ENCODE measurements around the gene KRTAP5-8.

The KRTAP5-8 gene

DNA sequence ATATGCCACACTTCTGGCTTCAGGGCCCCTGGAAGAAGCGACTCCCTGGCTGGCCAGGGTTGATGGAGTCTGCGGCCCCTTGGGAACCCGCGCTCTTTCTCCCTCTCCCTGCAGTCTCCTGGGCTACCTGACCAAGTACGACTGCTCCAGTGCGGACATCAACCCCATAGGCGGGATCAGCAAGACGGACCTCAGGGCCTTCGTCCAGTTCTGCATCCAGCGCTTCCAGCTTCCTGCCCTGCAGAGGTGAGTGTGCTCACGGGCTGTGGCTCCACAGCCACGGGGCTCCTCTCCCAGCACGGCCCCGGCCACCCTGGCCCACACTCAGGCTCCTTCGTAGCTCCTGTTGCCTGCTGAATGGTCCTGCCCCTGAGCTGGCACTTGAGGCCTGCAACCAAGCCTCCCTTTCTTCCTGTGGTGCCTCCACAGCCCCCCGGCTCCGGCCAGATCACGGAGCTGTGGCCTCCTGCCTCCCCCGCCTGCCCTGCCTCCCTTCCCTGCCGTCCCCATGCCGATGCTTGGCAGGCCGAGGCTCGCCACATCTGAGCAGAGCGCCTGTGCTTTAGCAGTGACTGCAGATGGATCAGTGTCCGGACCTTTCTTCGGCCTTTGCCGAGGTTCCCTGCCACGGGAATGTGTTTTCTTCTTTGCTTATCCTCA lies 47.0 kb upstream of the KRTAP5-8 start:
- Histone ChIP-seq H3K9ac (no peak overlapping the region), H3K36me3 (ENCODE audit: control insufficient read depth, insufficient read depth, low read length) (no peaks in the 10 kb centered on the region)
- TF ChIP-seq, protein P1, sequence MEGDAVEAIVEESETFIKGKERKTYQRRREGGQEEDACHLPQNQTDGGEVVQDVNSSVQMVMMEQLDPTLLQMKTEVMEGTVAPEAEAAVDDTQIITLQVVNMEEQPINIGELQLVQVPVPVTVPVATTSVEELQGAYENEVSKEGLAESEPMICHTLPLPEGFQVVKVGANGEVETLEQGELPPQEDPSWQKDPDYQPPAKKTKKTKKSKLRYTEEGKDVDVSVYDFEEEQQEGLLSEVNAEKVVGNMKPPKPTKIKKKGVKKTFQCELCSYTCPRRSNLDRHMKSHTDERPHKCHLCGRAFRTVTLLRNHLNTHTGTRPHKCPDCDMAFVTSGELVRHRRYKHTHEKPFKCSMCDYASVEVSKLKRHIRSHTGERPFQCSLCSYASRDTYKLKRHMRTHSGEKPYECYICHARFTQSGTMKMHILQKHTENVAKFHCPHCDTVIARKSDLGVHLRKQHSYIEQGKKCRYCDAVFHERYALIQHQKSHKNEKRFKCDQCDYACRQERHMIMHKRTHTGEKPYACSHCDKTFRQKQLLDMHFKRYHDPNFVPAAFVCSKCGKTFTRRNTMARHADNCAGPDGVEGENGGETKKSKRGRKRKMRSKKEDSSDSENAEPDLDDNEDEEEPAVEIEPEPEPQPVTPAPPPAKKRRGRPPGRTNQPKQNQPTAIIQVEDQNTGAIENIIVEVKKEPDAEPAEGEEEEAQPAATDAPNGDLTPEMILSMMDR (IDR thresholded peaks at IDR 0.05) = no peak

DNA sequence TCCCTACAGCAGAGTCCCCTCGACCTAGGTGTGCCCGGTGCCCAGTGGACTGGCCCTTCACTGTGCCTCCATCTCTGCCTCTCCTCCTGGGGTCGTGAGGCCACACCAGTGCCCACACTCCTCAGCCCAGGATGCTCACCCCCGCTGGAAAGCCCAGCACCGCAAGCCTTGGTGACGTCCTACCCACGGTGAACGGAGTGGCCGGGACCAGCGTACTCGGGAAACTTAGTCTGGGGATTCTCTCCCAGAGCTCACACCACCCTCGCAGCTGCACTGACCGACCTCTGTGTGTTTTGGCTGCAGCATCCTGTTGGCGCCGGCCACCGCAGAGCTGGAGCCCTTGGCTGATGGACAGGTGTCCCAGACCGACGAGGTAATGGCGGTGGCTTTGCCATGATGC lies 46.3 kb upstream of the KRTAP5-8 start:
- Histone ChIP-seq H3K9me3 (ENCODE audit: control insufficient read depth, low read length) (no peaks in the 10 kb centered on the region), H3K36me3 (ENCODE audit: control insufficient read depth, insufficient read depth, low read length) (no peaks in the 10 kb centered on the region)
- TF ChIP-seq, protein P1 (IDR thresholded peaks at IDR 0.05) = no peak

More for the DNA sequence above, 47.0 kb upstream of the KRTAP5-8 start:
- no peak overlapping the region for H3K4me2 ChIP-seq (ENCODE audit: low read length)
- no peak overlapping the region for H3K27ac ChIP-seq
- no peak overlapping the region for H2AFZ ChIP-seq
- no peaks in the 10 kb centered on the region for H3K9me3 ChIP-seq (ENCODE audit: control insufficient read depth, low read length)
- H3K4me3 ChIP-seq (ENCODE audit: low read depth, low read length) = no peak overlapping the region
- no peaks in the 10 kb centered on the region for H3K4me1 ChIP-seq
- H3K79me2 ChIP-seq = no peaks in the 10 kb centered on the region
- H3K27me3 ChIP-seq (ENCODE audit: control insufficient read depth, insufficient read depth, low read length) = no peaks in the 10 kb centered on the region

DNA sequence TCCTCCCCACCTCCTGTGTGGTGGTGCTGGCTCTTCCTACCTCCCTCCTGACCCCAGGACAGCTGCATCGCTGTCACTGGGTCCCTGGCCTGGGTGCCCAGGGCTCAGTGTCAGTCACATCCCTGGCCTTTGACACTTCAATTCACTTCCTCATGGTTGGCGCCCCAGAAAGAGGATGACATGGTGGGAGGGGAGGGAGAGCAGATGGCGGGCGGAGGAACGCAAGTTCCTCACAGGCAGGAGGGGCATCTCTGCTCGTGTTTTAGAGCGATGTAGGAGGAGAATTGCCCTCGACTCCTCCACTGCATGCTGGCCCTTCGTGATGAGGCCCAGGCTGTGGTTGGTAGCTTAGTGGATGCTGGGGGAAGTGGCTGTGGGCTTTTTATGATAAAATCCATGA lies 45.9 kb upstream of the KRTAP5-8 start:
- TF ChIP-seq, protein P1 (IDR thresholded peaks at IDR 0.05) = no peak
- no peaks in the 10 kb centered on the region for H3K9me3 ChIP-seq (ENCODE audit: control insufficient read depth, low read length)
- H3K36me3 ChIP-seq (ENCODE audit: control insufficient read depth, insufficient read depth, low read length) = no peaks in the 10 kb centered on the region

More for the DNA sequence above, 46.3 kb upstream of the KRTAP5-8 start:
- no peak overlapping the region for H3K4me3 ChIP-seq (ENCODE audit: low read depth, low read length)
- no peak overlapping the region for H2AFZ ChIP-seq
- no peak overlapping the region for H3K27ac ChIP-seq
- H3K79me2 ChIP-seq = no peaks in the 10 kb centered on the region
- H3K4me2 ChIP-seq (ENCODE audit: low read length) = no peak overlapping the region
- no peak overlapping the region for H3K9ac ChIP-seq
- H3K4me1 ChIP-seq = no peaks in the 10 kb centered on the region
- H3K27me3 ChIP-seq (ENCODE audit: control insufficient read depth, insufficient read depth, low read length) = no peaks in the 10 kb centered on the region

DNA sequence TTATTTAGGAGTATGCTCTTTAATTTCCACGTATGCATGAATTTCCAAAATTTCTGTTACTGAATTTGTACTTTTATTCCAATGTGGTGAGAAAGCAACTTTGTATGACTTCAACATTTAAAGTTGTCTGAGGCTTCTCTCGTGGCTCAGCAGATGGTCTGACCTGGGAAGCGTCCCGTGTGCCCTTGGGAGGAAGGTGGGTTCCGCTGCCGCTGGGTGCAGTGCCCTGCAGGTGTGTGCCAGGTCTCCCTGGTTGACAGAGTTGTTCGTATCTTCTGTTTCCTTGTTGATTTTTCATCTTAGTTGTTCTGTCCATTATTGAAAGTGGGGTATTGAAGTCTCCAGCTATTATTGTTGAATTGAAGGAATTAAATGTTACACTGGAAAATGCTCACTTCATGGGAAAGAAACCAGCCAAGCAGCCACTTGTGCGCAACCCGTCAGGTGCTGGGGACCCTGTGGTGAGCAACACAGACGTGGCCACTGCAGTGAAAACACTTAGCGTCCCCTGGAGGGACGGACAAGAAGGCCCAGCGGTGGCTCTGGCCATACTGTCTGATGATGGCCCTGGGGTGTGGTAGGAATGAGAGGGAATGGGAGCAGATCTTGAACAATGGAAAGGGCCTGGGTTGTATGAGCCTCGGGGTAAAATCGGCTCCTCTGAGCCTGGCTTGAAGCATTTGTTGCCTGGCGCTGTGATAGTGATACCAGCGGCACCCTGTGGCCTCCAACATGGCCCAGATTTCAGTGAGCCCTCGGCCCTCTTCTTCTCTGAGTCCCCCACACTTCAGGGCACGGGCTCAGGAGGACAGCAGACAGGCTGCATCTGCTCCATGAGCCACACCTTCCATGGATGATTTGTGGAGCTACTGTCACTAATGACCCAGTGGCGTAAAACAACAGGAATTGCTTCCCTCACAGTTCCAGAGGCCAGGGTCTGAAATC lies 42.3 kb upstream of the KRTAP5-8 start:
- Histone ChIP-seq H3K4me3 (ENCODE audit: low read depth, low read length) (no peak overlapping the region), H3K79me2 (no peaks in the 10 kb centered on the region), H3K36me3 (ENCODE audit: control insufficient read depth, insufficient read depth, low read length) (no peaks in the 10 kb centered on the region), H3K4me2 (ENCODE audit: low read length) (no peak overlapping the region), H2AFZ (no peak overlapping the region), H3K9ac (no peak overlapping the region), H3K27ac (no peak overlapping the region), H3K4me1 (no peaks in the 10 kb centered on the region), H3K27me3 (ENCODE audit: control insufficient read depth, insufficient read depth, low read length) (no peaks in the 10 kb centered on the region), H3K9me3 (ENCODE audit: control insufficient read depth, low read length) (no peaks in the 10 kb centered on the region)
- TF ChIP-seq, protein P1 (IDR thresholded peaks at IDR 0.05) = no peak

More for the DNA sequence above, 45.9 kb upstream of the KRTAP5-8 start:
- Histone ChIP-seq H3K27ac (no peak overlapping the region), H3K4me3 (ENCODE audit: low read depth, low read length) (no peak overlapping the region), H3K4me2 (ENCODE audit: low read length) (no peak overlapping the region), H3K79me2 (no peaks in the 10 kb centered on the region), H3K27me3 (ENCODE audit: control insufficient read depth, insufficient read depth, low read length) (no peaks in the 10 kb centered on the region), H2AFZ (no peak overlapping the region), H3K9ac (no peak overlapping the region), H3K4me1 (no peaks in the 10 kb centered on the region)

Data from parathyroid adenoma (tissue), 2 donors.